Lower leg skin (tissue), 3 donors: ENCODE results near the gene GNS.

Experiments
- CTCF ChIP-seq, 3 donors: fragments of 450-650 bp; IDR thresholded peaks; one replicate each; pipeline ENCODE4 v1.5.1; 2016; ENCODE audit warnings: antibody characterized with exemption in 3 of 3, mild to moderate bottlenecking in 3 of 3, moderate library complexity in 2 of 3
- POLR2A ChIP-seq, 2 donors: fragments of 450-650 bp; IDR thresholded peaks; one replicate each; pipeline ENCODE4 v1.6.1; 2016 to 2017; ENCODE audit warnings: antibody characterized with exemption in 2 of 2, mild to moderate bottlenecking in 1 of 2, moderate library complexity in 1 of 2

GRCh38 chr12:64706857-64707256 lies 52.3 kb downstream of the GNS start:
- no peak for TF ChIP-seq CTCF (IDR thresholded peaks at IDR 0.05)
- TF ChIP-seq POLR2A (IDR thresholded peaks at IDR 0.05), result no peak
